Right lung (tissue), 5 donors: ENCODE results near the gene ITIH3. TPM values are rescaled to one million over a fixed set of nuclear protein-coding genes. Genes with fewer than 3 reads are reported as not detected.

Experiments
- DNase-seq, 2 donors: peaks; one replicate each; pipeline ENCODE4 v3.0.0-alpha.2; 2013
- polyA plus RNA-seq, 5 donors: library from polyadenylated mRNA; unstranded; fragments of 120-200 nt; gene quantifications; one replicate each; pipeline versions ENCODE4 v1.2.1 to v1.2.3, GENCODE V29; 2013; ENCODE audit warnings: inconsistent platforms in 1 of 5, low replicate concordance in 1 of 5; ENCODE audit not compliant: insufficient read length in 5 of 5, insufficient read depth in 1 of 5

The ITIH3 gene
- polyA plus RNA-seq, 5 donors: 2.3 to 6.3 (median 3.8) TPM

DNA sequence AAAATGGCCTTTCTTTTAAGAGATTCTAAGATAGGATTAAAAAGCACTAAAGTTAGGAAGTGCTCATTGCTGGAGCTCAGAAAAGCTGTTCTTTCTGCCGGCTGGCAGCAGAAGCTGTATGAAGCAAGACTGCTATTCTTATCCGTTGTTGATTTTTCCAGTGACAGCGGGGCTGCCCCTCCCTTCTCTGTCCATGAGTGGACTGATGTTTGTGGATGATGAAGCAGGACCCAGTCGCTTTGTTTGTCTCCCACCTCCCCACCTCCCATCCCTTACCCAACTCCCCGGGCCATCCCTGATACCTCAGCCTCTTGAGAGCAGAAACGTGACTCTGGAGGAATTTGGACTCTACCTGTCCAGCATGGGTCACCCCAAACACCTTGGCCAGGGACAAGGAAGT is 50.6 kb downstream of the ITIH3 start:
- peak; percentile 54 to 77 for DNase-seq

DNA sequence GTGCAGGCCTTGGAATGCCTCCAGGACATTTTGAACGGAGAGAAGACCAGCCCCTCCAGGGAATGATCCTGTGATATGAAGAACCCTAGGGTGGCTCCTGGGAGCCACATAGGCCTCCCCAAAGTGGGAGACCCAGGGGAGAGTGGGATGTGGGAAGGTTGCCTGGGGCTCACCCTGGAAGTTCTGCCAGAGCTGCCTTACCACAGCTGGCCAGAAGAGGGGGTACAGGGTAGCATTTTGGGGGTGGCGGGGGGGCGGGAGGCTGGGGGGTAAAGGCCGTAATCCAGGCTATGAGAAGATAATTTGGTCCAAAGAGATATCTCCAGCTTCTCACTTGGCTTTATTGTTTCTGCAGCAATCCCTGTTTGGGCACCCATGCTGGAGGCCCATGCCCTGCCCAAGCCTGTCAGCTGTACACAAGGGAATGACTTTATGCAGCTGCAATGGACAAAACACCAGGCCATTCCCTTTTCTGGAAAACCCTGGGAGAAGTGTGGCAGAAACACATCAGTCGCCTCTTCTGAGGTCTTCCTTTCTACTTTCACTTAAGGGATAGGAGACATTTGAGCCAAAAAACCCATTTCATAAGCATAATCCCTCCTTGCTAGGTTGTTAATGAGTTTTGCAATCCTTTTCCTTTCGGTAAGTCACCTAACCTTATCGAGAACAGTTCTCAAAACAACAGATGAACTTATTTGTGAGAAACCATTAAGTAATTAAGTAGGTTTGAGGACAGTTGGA is 51.3 kb downstream of the ITIH3 start:
- DNase-seq: no peak

DNA sequence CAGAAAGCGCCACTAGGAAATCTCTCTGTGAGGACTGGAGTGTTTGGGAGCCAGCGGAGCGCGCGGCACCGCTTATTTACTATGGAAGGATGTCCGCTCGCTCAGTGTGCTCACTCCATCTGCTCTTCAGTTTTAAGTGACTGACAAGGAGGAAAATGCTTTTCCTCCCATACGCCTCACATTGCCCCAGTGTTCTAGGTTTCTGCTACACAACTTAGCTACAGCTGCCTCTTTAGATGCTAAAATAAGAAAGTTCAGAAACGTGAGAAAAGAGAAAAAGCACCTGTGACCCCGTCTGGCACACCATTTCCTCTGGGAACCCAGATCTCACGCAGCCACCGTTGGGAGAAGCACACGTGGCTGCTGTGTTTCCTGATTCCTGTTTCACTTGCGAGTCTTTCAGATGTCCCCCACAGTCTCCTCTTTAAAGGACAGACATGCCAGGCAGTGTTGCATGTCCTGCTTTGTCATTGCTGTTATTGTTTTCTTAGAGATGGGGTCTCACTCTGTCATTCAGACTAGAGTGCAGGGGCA is 51.9 kb downstream of the ITIH3 start:
- DNase-seq: no peak

DNA sequence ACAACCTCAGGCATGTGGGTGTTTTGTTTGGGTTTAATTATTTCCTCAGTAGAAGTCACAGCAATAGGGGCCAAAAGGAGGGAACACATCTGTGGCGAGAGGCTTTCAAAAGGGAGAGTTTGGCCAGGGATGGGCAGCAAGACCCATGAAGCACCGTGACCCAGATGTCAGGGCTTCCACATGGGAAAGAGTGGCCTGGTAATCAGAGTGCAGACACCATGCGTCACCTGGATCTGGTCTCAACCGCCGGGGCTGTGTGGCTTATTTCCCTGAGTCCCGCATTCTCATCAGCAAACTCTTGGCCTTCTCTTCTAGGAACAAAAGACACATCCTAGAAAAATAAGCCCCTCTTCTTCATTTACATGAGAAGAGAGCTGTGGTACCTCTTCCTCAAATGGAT is 52.6 kb downstream of the ITIH3 start:
- DNase-seq: no peak

DNA sequence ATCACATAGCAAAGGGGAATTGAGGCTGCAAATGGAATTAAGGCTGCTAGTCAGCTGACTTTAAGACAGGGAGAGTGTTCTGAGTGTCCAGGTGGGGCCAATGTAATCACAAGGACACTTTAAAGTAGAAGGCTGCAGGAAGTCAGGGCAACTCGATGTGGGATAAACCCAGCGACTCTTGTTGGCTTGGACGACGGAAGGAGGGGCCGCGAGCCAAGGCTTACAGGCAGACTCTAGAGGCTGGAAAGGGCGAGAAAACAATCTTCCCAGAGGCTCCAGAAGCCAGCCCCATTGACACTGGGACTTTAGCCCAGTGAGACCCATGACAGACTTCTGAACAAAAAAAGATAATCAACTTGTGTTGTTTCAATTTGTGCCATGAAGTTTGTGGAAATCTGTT is 53.1 kb downstream of the ITIH3 start:
- no peak for DNase-seq

DNA sequence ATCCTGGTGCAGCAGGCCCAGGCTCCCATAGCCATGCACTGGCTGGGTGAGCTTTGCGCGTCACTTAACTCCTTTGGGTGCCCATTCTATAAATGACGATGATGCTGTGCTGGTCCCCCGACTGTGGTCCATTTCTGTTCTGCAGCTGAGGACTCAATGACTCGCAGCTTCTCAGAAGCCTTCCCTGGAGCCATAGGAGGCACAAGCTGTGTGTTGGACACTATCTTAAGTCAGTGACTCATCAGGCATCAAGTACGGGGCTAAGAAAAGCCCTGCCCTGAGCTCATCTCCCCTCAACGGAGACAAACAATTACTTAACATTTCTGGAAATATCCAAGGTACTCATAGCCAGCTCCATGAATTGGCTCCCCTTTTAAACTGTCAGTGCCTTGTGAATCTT is 54.0 kb downstream of the ITIH3 start:
- no peak for DNase-seq

DNA sequence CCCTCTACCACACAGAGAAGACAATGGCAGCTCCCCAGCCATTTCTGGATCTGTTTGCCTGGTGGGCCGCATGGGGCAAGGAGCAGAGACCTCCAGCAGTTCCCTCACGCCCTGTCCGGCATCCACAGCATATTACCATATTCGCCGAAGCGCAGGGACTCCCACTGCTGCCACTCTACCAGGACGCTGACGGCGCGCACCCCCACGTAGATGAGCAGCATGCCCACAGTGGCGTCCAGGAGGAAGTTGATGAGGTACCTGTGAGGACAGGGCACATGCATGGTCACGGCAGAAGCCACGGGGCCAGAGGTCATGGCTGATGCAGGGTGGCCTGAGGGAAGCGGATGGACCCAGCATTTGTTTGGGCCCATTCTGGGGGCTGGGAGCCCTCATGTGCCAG is 55.1 kb downstream of the ITIH3 start:
- no peak for DNase-seq

DNA sequence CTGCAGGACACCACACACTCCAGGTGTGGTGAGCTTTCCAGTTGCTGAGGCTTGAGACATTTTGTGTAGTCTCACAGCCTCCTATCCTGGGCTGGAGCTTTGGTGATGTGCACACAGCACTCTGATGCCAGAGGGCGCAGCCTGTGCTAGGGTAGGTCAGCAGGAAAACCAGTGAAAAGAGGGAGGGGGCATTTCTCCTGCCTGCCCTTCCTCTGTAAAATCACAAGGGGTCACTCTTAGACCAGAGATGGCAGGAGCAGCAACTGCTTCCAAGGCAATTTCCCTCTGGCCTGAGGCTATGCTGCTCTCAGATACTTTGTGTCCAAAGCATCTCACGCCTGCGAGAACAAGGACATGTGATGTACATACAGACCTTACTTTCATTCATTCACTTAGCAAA is 56.8 kb downstream of the ITIH3 start:
- peak in 1 of 2 donors; percentile 36 for DNase-seq

DNA sequence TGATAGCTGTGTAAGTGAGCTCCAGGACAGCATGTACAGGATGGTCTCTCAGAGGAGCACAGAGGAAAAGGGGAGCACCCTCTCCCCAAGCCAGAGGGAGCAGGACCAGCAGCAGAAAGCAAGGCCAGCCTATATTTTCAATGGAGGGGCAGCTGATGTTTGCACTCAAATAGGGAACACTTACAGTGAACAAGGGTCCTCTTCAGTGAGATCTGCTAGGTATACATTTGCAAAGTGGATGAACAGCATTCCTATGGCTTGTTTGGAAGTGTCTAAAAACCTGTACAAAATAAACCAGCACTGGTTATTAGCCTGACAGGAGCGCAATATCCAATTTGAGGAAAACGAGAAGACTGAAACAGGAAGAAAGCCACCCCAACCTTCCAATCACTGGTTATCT is 57.8 kb downstream of the ITIH3 start:
- no peak for DNase-seq

DNA sequence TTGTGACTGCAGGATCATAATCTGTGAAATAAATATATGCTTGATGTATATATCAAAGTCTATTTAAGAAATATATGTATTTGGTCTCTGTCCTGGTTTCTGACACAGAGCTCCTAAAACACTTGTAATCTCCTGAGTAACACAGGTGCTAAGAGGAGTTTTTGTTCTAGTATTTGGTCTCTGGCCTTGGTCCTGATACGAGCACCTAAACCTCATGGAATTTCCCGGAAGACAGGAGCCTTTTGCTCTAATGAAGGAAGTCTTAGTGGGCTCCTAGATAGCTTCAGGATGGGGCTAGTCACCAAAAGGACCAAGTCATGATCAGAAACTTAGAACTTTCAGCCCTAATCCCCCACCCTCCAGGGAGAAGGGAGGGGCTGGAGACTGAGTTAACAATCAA is 59.4 kb downstream of the ITIH3 start:
- DNase-seq: no peak

DNA sequence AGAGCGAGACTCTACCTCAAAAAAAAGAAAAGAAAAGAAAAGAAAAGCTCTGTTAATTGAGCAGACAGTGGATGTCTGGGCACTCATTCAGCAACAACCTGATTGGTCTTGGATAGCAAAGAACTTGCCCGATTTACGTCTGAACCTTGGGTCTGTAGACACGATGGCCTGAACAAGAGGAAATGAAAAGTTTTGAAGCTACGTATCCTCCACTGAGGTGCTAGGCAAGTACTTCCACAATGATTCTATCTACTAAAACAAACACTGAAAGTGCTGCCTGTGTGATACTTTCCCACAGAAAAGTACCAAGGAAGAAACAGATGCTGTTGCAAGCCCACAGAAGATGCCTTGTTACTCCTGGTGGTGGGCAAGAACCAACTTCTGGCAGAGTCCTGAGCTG is 62.1 kb downstream of the ITIH3 start:
- DNase-seq: no peak

DNA sequence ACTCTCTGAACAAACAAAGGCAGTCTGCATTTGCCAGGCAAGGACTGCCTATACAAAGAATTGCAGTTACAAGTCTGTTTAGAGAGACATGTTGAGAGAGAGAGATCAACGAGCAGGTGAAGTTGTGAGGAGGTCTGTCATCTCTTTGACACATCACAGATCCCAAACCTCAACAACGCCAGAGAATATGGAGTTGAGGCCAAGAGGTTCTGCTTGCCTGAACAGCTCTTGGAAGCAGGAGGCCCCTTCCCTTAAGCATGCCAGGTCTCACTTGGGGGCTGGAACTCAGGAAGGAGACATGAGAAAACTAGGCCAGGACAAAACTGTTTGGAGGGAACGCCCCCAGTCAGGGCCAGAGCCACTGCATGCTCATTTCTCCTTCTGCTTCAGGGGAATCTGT is 62.5 kb downstream of the ITIH3 start:
- DNase-seq: no peak

DNA sequence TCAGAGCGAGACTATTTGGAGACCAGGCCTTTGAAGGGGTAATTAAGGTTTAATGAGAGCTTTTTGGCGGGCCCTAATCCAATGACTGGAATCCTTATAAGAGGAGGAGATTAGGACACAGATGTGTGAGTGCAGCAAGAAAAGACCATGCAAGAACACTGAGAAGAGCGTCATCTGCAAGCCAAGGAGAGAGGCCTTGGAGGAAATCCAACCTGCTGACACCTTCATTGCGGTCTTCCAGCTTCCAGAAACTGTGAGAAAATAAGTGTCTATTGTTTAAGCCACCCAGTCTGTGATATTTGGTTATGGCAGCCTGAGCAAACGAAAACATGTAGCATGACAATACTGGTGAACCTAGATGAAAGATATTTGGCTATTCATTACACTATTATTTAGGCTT is 63.3 kb downstream of the ITIH3 start:
- no peak for DNase-seq

Other genes with a start within 250 kb of the ITIH3 start
- 10 to 100 TPM; 42.9 to 78.6 (median 65.2) TPM for gene PBRM1, start 108.9 kb upstream of the ITIH3 start, polyA plus RNA-seq
- gene GNL3, start 108.8 kb upstream of the ITIH3 start, polyA plus RNA-seq: 100 to 1,000 TPM; 100 to 124 (median 107) TPM
- 100 to 1,000 TPM; 104 to 121 (median 119) TPM for gene GLT8D1, start 89.0 kb upstream of the ITIH3 start, polyA plus RNA-seq
- gene SPCS1, start 88.7 kb upstream of the ITIH3 start, polyA plus RNA-seq: 100 to 1,000 TPM; 113 to 138 (median 123) TPM
- gene NEK4, start 23.9 kb upstream of the ITIH3 start, polyA plus RNA-seq: 10 to 100 TPM; 20.7 to 30.7 (median 27.2) TPM
- gene ITIH1, start 17.2 kb upstream of the ITIH3 start, polyA plus RNA-seq: 1 to 10 TPM in 1 of 5 donors, under 1 TPM in 1, not detected in 3; 0.15 to 6.0 TPM
- 10 to 100 TPM in 3 of 5 donors, 1 to 10 TPM in 2; 8.6 to 12.6 (median 11.1) TPM for gene ITIH4, start 35.9 kb downstream of the ITIH3 start, polyA plus RNA-seq
- gene MUSTN1, start 40.2 kb downstream of the ITIH3 start, polyA plus RNA-seq: 1 to 10 TPM in 3 of 5 donors, under 1 TPM in 2; 0.53 to 4.8 (median 1.5) TPM
- 10 to 100 TPM; 13.4 to 18.6 (median 16.0) TPM for gene STIMATE, start 102.8 kb downstream of the ITIH3 start, polyA plus RNA-seq